ENCODE measurements around the gene EPB41L3.

EPB41L3 gene

DNA sequence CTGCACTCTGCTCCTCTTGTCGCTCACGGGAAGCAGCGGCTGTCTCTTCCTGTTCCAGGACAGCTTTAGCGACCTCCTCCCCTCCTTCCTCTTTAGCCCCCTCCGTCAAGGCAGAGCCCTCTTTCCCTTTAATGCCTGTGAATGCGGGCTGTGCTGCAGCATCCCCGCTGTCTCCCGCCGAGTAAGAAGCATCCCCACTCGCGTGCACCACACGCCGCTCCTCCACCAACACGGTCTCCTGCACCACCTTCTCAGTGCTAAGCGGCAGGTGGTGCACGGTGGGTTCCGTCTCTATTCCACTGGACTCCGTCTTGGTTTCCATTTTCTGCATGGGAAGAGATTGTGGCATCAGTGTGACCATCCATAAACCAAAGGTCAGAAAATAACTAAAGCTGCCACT is 146.7 kb downstream of the EPB41L3 start:
- no peak for DNase-seq

- no peak for DNase-seq
These were observed 147.8 kb downstream of the EPB41L3 start for GRCh38 chr18:5395860-5396448.

GRCh38 chr18:5393779-5394178 is 150.0 kb downstream of the EPB41L3 start:
- DNase-seq = no peak

DNA sequence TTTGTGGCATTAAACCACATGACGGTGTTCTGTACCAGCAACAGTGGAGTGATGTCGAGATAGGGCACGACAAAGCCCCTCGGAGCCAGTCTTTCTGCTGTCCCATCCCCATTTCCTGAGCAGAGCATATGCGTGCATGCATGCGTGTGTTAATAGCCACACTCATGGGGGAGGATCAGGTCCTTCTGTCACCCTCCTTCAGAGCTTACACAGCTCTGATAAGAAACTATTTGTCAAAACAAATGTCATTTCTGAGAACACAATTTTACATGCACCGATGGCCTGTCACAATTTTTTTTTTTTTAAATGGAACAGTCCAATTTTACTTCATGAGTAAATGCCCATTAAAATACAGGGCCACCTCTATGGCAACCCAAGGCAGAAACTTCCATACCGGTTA is 152.4 kb downstream of the EPB41L3 start:
- DNase-seq = no peak

DNA sequence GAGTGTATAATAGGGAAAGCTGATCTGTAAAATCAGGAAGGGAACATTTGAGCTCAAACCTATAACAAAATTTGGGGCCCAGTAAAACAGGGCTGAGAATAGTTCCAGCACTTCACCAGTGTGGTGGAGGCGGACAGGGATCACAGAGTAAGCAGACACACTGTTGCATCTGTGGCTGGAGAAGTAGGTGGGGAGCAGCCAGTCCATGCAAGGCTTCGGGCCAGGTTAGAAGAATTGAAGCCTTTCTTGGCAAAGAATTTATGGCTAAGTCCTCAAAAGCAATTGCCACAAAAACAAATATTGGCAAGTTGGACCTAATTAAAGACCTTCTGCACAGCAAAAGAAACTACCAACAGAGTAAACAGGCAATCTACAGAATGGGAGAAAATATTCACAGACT is 154.4 kb downstream of the EPB41L3 start:
- no peak for DNase-seq

DNA sequence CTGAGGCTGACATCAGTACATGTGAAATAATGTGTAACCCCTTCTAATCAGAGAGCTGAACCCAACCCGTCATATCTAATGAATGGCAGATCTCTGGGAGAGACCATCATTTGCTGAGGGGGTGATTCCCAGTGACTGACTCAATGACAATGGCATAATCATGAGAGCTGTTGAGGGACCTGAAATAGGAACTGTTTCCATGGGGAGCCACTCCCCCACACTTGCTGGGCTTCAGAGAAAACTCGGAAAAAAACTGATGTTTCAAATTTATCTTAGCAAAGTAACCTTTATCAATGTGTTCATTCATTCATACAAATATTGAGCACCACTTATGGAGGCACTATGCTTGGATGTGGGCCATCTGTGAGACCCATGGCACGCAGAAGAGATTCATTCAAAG is 154.9 kb downstream of the EPB41L3 start:
- no peak for DNase-seq

DNA sequence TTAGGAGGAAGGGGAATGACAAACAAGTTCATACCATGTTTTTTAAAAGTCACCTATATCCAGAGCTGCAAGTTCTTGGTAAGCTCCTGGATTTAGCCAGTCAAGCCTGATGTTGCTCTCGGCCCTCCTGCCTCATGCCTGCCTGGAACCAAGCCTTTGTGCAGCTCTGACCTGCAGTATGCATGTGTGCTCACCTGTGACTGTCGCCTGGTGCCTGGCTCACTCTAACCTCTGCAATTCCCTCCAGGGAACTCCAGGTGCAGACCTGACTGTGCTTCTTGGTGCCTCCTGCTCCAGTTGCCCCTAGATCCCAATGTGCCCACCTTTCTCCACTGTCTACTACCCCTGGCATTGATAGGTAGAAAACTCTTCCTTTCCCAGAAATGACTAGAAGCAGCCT is 163.2 kb downstream of the EPB41L3 start:
- DNase-seq = no peak

- DNase-seq = no peak
These were observed 166.8 kb downstream of the EPB41L3 start for GRCh38 chr18:5376986-5377385.

DNA sequence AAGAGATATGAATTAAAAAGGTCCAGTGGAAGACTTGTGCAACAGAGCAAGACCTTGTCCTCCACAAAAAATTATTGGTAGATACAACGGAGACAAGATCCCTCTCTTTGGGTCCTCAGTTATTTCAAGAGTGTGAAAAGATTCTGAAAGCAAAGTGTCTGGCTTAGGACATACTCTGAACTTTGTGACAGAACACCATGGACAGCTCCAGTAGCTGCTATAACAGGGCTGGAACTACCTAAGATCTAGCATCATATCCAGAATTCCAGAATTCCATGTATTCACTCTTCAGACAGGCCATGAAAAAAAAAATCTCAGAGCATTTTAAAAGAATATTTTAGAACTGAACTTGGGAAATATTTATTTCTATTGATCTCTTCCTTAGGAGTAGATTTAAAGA is 173.5 kb downstream of the EPB41L3 start:
- no peak for DNase-seq

- DNase-seq = no peak
These were observed 174.3 kb downstream of the EPB41L3 start for GRCh38 chr18:5369513-5369912.

- DNase-seq = no peak
These were observed 178.4 kb downstream of the EPB41L3 start for GRCh38 chr18:5365443-5365842.

GRCh38 chr18:5350636-5351035 is 193.2 kb downstream of the EPB41L3 start:
- no peak for DNase-seq
